Measurements from ENCODE around the gene PBX1. TPM values are rescaled to one million over a fixed set of nuclear protein-coding genes. Genes with fewer than 3 reads are reported as not detected.

Gene PBX1
- total and polyA plus RNA-seq, 4 donors, result 14.0 to 125 (median 40.0) TPM

- Histone ChIP-seq H3K4me1 (ENCODE audit: control insufficient read depth in 1 of 2, insufficient read depth in 2 of 2, low read length in 2 of 2) (peaks cover 0 to 1% of the 10 kb centered on the region in 2 donors), H3K27ac (ENCODE audit: low read depth in 1 of 2, low read length in 2 of 2) (no peak overlapping the region), H3K36me3 (ENCODE audit: control insufficient read depth in 1 of 2, insufficient read depth in 2 of 2, low read length in 1 of 2) (peaks cover 0 to 6% of the 10 kb centered on the region in 2 donors), H3K4me3 (ENCODE audit: low read length in 2 of 2) (no peak overlapping the region), H3K9me3 (ENCODE audit: control insufficient read depth, low read length) (no peaks in the 10 kb centered on the region), H3K27me3 (ENCODE audit: control insufficient read depth in 1 of 2, insufficient read depth in 2 of 2, low read length in 1 of 2) (no peaks in the 10 kb centered on the region)
- DNase-seq (no peak), ATAC-seq (ENCODE audit: low FRiP score) (no peak)
- WGBS, 2 donors, result 39 to 43% methylated on average over 3 of the region's 3 CpGs
- intact Hi-C loops (cut with DNase I), result no loop called here
These were observed 284.9 kb downstream of the PBX1 start for GRCh38 chr1:164843743-164844500.

DNA sequence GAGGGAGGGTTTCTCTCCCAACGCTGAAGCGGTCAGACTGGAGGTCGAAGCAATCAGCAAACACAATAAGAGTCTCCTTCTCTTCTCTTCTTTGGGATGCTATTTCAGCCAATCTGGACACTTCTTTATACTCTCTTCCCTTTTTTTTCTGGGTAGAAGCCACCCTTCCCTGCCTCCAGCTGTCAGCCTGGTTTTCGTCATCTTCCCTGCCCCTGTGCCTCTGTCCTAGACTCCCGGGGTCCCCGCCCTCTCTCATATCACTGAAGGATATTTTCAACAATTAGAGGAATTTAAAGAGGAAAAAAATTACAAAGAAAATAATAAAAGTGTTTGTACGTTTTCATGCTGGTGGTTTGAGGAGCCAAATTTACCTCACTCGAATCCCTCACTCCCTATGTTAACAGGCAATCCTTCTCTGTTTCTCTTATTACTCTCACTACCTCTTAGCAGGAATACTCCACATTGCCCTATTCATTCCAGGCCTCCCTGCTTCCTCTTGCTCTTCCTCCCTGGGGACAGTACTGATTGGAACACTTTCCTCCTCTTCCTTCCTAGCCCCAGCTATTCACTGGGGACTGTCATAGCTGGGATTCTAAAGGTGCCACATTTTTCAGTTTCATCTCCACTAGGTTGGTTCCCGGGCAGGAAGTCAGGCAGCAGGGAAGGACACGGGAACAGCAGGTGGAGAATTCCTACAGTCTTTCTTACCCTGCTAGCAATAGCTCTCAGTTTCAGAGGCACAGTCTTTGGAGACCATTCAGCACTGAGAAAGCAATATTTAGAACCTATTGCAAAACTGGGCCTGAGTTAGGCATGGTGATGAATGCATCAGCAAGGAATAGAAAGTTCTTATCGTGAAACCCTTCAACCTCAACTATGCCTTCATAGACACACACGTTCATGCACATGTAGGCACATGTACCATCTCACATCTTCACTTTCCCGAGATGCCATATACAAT is 288.0 kb downstream of the PBX1 start:
- Histone ChIP-seq H3K4me3 (ENCODE audit: low read length in 2 of 2) (no peak overlapping the region), H3K27me3 (ENCODE audit: control insufficient read depth in 1 of 2, insufficient read depth in 2 of 2, low read length in 1 of 2) (no peaks in the 10 kb centered on the region), H3K36me3 (ENCODE audit: control insufficient read depth in 1 of 2, insufficient read depth in 2 of 2, low read length in 1 of 2) (peaks cover 0 to 6% of the 10 kb centered on the region in 2 donors), H3K27ac (ENCODE audit: low read depth in 1 of 2, low read length in 2 of 2) (no peak overlapping the region), H3K4me1 (ENCODE audit: control insufficient read depth in 1 of 2, insufficient read depth in 2 of 2, low read length in 2 of 2) (peaks cover 0 to 1% of the 10 kb centered on the region in 2 donors), H3K9me3 (ENCODE audit: control insufficient read depth, low read length) (no peaks in the 10 kb centered on the region)
- DNase-seq (no peak), ATAC-seq (ENCODE audit: low FRiP score) (no peak)
- intact Hi-C loops (cut with DNase I), result no loop called here
- 83 to 84% methylated on average over 13 of the region's 13 CpGs for WGBS, 2 donors

- intact Hi-C loops (cut with DNase I), result no loop called here
- DNase-seq (no peak), ATAC-seq (ENCODE audit: low FRiP score) (no peak)
- H3K27me3 ChIP-seq (ENCODE audit: control insufficient read depth in 1 of 2, insufficient read depth in 2 of 2, low read length in 1 of 2), result no peaks in the 10 kb centered on the region
- no peak overlapping the region for H3K4me3 ChIP-seq (ENCODE audit: low read length in 2 of 2)
- H3K9me3 ChIP-seq (ENCODE audit: control insufficient read depth, low read length), result no peaks in the 10 kb centered on the region
- no peaks in the 10 kb centered on the region for H3K36me3 ChIP-seq (ENCODE audit: control insufficient read depth in 1 of 2, insufficient read depth in 2 of 2, low read length in 1 of 2)
- WGBS, 2 donors, result 96 to 97% methylated on average over 2 of the region's 2 CpGs
- H3K27ac ChIP-seq (ENCODE audit: low read depth in 1 of 2, low read length in 2 of 2), result no peak overlapping the region
- H3K4me1 ChIP-seq (ENCODE audit: control insufficient read depth in 1 of 2, insufficient read depth in 2 of 2, low read length in 2 of 2), result no peaks in the 10 kb centered on the region
These were observed 294.2 kb downstream of the PBX1 start for GRCh38 chr1:164853146-164853545.

DNA sequence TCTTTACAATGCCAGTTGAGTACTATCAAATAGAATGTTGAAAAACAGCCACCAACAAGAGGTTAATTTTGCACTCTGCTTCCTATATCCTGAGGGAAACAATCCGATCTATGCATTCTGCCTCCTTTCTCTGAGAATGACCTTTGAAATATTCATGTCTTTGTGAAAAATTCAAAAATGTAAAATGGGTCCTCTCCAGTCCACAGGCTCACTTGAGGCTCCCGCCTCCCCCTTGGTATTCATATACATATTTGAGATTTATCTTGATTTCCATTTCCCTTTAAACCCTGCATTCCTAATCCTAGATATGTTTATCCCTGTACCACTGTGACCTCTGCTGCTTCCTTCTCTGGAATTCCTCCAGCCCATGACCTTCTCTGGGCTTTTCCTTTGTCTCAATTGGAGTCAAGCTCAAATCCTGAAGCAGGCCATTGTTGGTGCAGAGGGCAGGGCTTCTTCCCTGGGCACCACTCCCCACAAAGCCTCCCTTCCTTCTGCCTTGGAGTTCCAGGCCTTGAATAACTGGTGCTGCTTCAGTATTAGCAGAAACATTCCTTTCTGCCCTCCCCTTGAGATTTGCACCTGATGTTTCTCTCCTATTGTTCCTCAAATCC is 296.8 kb downstream of the PBX1 start:
- no peak overlapping the region for H3K4me3 ChIP-seq (ENCODE audit: low read length in 2 of 2)
- H3K9me3 ChIP-seq (ENCODE audit: control insufficient read depth, low read length), result no peaks in the 10 kb centered on the region
- no peaks in the 10 kb centered on the region for H3K36me3 ChIP-seq (ENCODE audit: control insufficient read depth in 1 of 2, insufficient read depth in 2 of 2, low read length in 1 of 2)
- ATAC-seq (ENCODE audit: low FRiP score), result no peak
- H3K4me1 ChIP-seq (ENCODE audit: control insufficient read depth in 1 of 2, insufficient read depth in 2 of 2, low read length in 2 of 2), result peaks cover 0 to 2% of the 10 kb centered on the region in 2 donors
- no peak for DNase-seq
- no peak overlapping the region for H3K27ac ChIP-seq (ENCODE audit: low read depth in 1 of 2, low read length in 2 of 2)
- intact Hi-C loops (cut with DNase I), result no loop called here
- H3K27me3 ChIP-seq (ENCODE audit: control insufficient read depth in 1 of 2, insufficient read depth in 2 of 2, low read length in 1 of 2), result no peaks in the 10 kb centered on the region
- 77 to 80% methylated on average over 2 of the region's 2 CpGs for WGBS, 2 donors

- no peak overlapping the region for H3K27ac ChIP-seq (ENCODE audit: low read depth in 1 of 2, low read length in 2 of 2)
- intact Hi-C loops (cut with DNase I), result no loop called here
- no peaks in the 10 kb centered on the region for H3K9me3 ChIP-seq (ENCODE audit: control insufficient read depth, low read length)
- peaks cover 0 to 2% of the 10 kb centered on the region in 2 donors for H3K4me1 ChIP-seq (ENCODE audit: control insufficient read depth in 1 of 2, insufficient read depth in 2 of 2, low read length in 2 of 2)
- no peak for ATAC-seq (ENCODE audit: low FRiP score)
- H3K27me3 ChIP-seq (ENCODE audit: control insufficient read depth in 1 of 2, insufficient read depth in 2 of 2, low read length in 1 of 2), result no peaks in the 10 kb centered on the region
- WGBS, 2 donors, result 93 to 98% methylated on average over 2 of the region's 2 CpGs
- DNase-seq, result no peak
- H3K36me3 ChIP-seq (ENCODE audit: control insufficient read depth in 1 of 2, insufficient read depth in 2 of 2, low read length in 1 of 2), result no peaks in the 10 kb centered on the region
- no peak overlapping the region for H3K4me3 ChIP-seq (ENCODE audit: low read length in 2 of 2)
These were observed 297.4 kb downstream of the PBX1 start for GRCh38 chr1:164856381-164856780.

GRCh38 chr1:164857439-164857838 is 298.5 kb downstream of the PBX1 start:
- intact Hi-C loops (cut with DNase I), result no loop called here
- Histone ChIP-seq H3K4me1 (ENCODE audit: control insufficient read depth in 1 of 2, insufficient read depth in 2 of 2, low read length in 2 of 2) (peaks cover 0 to 2% of the 10 kb centered on the region in 2 donors), H3K9me3 (ENCODE audit: control insufficient read depth, low read length) (no peaks in the 10 kb centered on the region), H3K27me3 (ENCODE audit: control insufficient read depth in 1 of 2, insufficient read depth in 2 of 2, low read length in 1 of 2) (no peaks in the 10 kb centered on the region), H3K27ac (ENCODE audit: low read depth in 1 of 2, low read length in 2 of 2) (no peak overlapping the region), H3K36me3 (ENCODE audit: control insufficient read depth in 1 of 2, insufficient read depth in 2 of 2, low read length in 1 of 2) (no peaks in the 10 kb centered on the region), H3K4me3 (ENCODE audit: low read length in 2 of 2) (no peak overlapping the region)
- no peak for DNase-seq
- WGBS, 2 donors, result 93 to 97% methylated on average over 1 of the region's 1 CpG
- ATAC-seq (ENCODE audit: low FRiP score), result no peak

DNA sequence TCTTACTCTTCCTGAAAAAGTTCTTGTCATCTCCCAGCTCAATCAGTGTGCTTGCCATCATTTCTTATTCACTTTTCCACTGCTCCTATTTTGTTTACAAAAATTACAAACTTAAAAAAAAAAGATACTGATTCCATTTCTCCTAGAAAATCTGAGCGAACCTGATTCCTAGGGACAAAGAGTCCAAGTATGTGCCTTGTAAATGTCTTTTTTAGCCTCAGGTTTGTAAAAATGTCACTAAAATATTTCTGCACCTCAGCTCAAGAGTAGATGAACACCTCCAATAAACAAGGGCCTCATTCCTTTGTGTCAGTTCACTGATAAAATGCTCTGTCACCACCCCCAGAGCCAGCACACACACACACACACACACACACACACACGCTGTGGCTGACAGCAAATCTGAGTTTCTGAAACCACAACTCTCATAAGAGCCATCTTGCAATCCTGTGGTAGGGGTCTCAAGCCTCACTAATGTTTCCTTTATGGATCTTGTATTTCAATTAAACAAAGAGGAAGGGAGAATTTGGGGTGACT is 299.2 kb downstream of the PBX1 start:
- no peak for ATAC-seq (ENCODE audit: low FRiP score)
- WGBS, 2 donors, result 90 to 96% methylated on average over 2 of the region's 2 CpGs

DNA sequence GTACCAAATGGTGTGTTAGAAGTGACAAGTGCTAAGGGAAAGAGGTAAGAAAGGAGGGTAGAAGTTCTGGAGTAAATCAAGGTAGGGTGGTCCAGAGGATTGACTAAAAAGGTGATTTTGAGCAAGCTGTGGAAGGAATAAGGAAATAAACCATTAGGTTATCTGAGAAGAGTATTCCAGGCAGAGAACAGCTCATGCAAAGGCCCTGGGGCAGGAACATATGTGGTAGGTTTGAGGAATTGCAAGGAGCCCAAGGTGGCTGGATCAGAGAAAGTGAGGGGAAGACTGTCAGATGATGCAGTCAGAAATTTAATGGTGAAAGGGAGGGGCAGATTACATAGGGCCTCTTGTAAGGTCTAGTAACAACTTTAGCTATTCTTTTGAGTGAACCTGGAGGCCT is 302.6 kb downstream of the PBX1 start:
- no peaks in the 10 kb centered on the region for H3K27me3 ChIP-seq (ENCODE audit: control insufficient read depth in 1 of 2, insufficient read depth in 2 of 2, low read length in 1 of 2)
- peaks cover 0 to 2% of the 10 kb centered on the region in 2 donors for H3K4me1 ChIP-seq (ENCODE audit: control insufficient read depth in 1 of 2, insufficient read depth in 2 of 2, low read length in 2 of 2)
- no peaks in the 10 kb centered on the region for H3K9me3 ChIP-seq (ENCODE audit: control insufficient read depth, low read length)
- H3K27ac ChIP-seq (ENCODE audit: low read depth in 1 of 2, low read length in 2 of 2), result no peak overlapping the region
- H3K4me3 ChIP-seq (ENCODE audit: low read length in 2 of 2), result no peak overlapping the region
- intact Hi-C loops (cut with DNase I), result no loop called here
- ATAC-seq (ENCODE audit: low FRiP score), result no peak
- DNase-seq, result no peak
- H3K36me3 ChIP-seq (ENCODE audit: control insufficient read depth in 1 of 2, insufficient read depth in 2 of 2, low read length in 1 of 2), result no peaks in the 10 kb centered on the region

More for the DNA sequence above, 299.2 kb downstream of the PBX1 start:
- no peak overlapping the region for H3K4me3 ChIP-seq (ENCODE audit: low read length in 2 of 2)
- H3K36me3 ChIP-seq (ENCODE audit: control insufficient read depth in 1 of 2, insufficient read depth in 2 of 2, low read length in 1 of 2), result no peaks in the 10 kb centered on the region
- H3K27me3 ChIP-seq (ENCODE audit: control insufficient read depth in 1 of 2, insufficient read depth in 2 of 2, low read length in 1 of 2), result no peaks in the 10 kb centered on the region
- intact Hi-C loops (cut with DNase I), result no loop called here
- H3K27ac ChIP-seq (ENCODE audit: low read depth in 1 of 2, low read length in 2 of 2), result no peak overlapping the region
- peaks cover 0 to 2% of the 10 kb centered on the region in 2 donors for H3K4me1 ChIP-seq (ENCODE audit: control insufficient read depth in 1 of 2, insufficient read depth in 2 of 2, low read length in 2 of 2)
- no peaks in the 10 kb centered on the region for H3K9me3 ChIP-seq (ENCODE audit: control insufficient read depth, low read length)
- no peak for DNase-seq
